DND-41 (cell line): Measurements from ENCODE around the gene ALDH8A1.

ENCODE experiments used
- EZH2 ChIP-seq: IDR thresholded peaks from 3 replicates; pipeline ENCODE4 v1.6.1; 2012; ENCODE audit warnings: borderline replicate concordance, low read depth, mild to moderate bottlenecking, moderate library complexity, low read length, inconsistent platforms; ENCODE audit not compliant: severe bottlenecking
- TF ChIP-seq, protein P1 (sequence below): IDR thresholded peaks from 2 replicates; pipeline ENCODE4 v1.5.1; 2012; ENCODE audit warnings: borderline replicate concordance, low read length, moderate library complexity, mild to moderate bottlenecking; ENCODE audit not compliant: poor library complexity, severe bottlenecking; ENCODE audit errors: extremely low read depth

DNA sequence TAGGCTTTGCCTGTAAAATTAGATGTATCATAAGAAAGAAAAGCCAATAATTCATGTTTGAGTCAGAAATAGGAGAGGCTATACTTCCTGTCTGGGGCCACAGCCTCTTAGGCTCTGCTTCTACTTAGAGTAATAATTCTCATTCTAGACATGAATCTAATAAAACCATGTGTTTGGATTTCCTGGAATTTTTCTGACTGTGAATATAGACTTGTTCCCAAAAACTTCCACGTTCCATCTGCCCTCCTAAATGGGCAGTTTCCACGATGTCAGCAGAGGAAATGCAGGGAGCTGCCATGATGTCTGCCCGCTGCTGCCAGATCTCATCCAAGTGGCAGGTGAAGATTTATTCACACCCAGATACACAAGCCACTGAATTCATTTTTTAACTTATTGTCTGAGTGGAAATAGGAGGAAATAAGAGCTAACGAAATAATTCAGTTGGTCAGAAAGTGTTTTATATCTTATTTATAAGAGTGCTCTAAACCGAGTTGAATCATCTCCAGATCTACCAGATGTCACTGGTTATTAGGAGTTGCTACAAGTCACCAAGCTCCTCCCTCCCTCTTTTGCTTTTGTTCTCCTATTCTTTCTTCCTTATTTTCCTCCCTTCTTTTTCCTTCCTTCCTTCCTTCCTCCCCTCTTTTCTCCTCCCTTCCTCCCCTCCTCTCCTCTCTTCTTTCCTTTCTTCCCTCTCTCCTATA is 69.3 kb downstream of the ALDH8A1 start:
- no peak for TF ChIP-seq EZH2
- TF ChIP-seq, protein P1, sequence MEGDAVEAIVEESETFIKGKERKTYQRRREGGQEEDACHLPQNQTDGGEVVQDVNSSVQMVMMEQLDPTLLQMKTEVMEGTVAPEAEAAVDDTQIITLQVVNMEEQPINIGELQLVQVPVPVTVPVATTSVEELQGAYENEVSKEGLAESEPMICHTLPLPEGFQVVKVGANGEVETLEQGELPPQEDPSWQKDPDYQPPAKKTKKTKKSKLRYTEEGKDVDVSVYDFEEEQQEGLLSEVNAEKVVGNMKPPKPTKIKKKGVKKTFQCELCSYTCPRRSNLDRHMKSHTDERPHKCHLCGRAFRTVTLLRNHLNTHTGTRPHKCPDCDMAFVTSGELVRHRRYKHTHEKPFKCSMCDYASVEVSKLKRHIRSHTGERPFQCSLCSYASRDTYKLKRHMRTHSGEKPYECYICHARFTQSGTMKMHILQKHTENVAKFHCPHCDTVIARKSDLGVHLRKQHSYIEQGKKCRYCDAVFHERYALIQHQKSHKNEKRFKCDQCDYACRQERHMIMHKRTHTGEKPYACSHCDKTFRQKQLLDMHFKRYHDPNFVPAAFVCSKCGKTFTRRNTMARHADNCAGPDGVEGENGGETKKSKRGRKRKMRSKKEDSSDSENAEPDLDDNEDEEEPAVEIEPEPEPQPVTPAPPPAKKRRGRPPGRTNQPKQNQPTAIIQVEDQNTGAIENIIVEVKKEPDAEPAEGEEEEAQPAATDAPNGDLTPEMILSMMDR: no peak
